ENCODE data around the gene FXR2. TPM values are rescaled to one million over a fixed set of nuclear protein-coding genes. Genes with fewer than 3 reads are reported as not detected.
A peak's percentile ranks its signal among the peaks of the same experiment; 100 is the strongest.

FXR2 gene
- total and polyA plus RNA-seq, 2 donors (not counting 3 experiments of a cell fraction or from before 2014, with no cell fraction given), result 40.1 to 48.9 TPM

DNA sequence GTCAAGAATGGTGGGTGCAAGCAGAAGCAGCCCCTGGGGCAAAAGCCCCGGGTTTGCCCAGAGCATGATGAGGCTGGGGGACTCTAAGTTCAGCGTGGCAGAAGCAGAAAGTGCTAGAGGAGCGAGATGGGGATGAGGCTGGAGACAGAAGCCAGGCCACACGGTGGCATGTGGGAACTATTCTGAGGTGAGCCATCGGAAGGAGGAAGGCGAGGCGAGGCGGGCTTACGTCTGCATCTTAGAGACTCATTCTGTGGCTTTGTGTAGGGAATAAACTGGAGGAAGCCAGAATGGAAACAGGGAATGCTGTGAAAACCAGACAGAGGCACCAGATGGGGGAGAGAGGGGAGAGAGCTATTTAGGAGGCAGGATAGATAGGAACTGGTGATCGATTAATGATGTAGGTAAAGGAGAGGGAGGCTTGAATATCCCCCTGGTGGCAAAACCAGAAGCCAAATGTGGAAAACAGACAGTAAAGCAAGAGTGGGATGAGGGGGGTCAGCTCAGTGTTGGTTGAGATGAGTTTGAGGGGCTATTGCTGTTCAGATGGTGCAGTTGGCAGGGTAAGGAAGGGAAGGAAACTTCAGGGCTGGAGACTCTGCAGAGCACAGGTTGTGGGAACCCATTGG lies 59.3 kb downstream of the FXR2 start:
- H3K36me3 ChIP-seq (ENCODE audit: control insufficient read depth in 2 of 2, extremely low read depth in 1 of 2, insufficient read depth in 2 of 2, low read length in 2 of 2), result no peaks in the 10 kb centered on the region
- no peaks in the 10 kb centered on the region for H3K27me3 ChIP-seq (ENCODE audit: control insufficient read depth in 2 of 2, insufficient read depth in 2 of 2, low read length in 2 of 2)
- BruUV-seq (replicated peaks), result no TSS peak
- intact Hi-C loops (cut with micrococcal nuclease) (no loop called here), dilution Hi-C loops (cut with MboI; ENCODE audit: extremely low pct_ligation_motif_present, low sequenced_read_pairs) (no loop called here)
- no peak for DNase-seq (ENCODE audit: low read depth, low spot score)
- H2AFZ ChIP-seq (ENCODE audit: low read depth, low read length), result no peak overlapping the region
- H4K20me1 ChIP-seq (replicated peaks; ENCODE audit: control insufficient read depth, extremely low read depth, insufficient read depth, low read length), result no peaks in the 10 kb centered on the region
- FAIRE-seq, result no peak
- no peak overlapping the region for H3K27ac ChIP-seq (ENCODE audit: insufficient read depth, low read depth, low read length)
- H3K79me2 ChIP-seq (ENCODE audit: control insufficient read depth, insufficient read depth, low read length), result no peaks in the 10 kb centered on the region
- H3K4me2 ChIP-seq (ENCODE audit: insufficient read depth, low read length), result no peak overlapping the region
- no peaks in the 10 kb centered on the region for H3K9me3 ChIP-seq (replicated peaks; ENCODE audit: control insufficient read depth, insufficient read depth, low read length)
- H3K9me1 ChIP-seq (replicated peaks; ENCODE audit: control insufficient read depth, extremely low read depth, insufficient read depth, low read length), result no peaks in the 10 kb centered on the region
- no peak overlapping the region for H3K4me3 ChIP-seq (replicated peaks in 1 of 3; ENCODE audit: insufficient read depth in 1 of 3, low read depth in 1 of 3, low read length in 3 of 3)
- TF ChIP-seq, protein P1, sequence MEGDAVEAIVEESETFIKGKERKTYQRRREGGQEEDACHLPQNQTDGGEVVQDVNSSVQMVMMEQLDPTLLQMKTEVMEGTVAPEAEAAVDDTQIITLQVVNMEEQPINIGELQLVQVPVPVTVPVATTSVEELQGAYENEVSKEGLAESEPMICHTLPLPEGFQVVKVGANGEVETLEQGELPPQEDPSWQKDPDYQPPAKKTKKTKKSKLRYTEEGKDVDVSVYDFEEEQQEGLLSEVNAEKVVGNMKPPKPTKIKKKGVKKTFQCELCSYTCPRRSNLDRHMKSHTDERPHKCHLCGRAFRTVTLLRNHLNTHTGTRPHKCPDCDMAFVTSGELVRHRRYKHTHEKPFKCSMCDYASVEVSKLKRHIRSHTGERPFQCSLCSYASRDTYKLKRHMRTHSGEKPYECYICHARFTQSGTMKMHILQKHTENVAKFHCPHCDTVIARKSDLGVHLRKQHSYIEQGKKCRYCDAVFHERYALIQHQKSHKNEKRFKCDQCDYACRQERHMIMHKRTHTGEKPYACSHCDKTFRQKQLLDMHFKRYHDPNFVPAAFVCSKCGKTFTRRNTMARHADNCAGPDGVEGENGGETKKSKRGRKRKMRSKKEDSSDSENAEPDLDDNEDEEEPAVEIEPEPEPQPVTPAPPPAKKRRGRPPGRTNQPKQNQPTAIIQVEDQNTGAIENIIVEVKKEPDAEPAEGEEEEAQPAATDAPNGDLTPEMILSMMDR (IDR thresholded peaks at IDR 0.05; ENCODE audit: extremely low read depth in 1 of 2, insufficient read depth in 1 of 2, low read depth in 1 of 2, low read length in 2 of 2), result peak in 1 of 2 donors; percentile 16
- no peak for TF ChIP-seq EZH2 (IDR thresholded peaks at IDR 0.05; ENCODE audit: borderline replicate concordance, low read depth, low read length, severe bottlenecking)
- peaks cover 18% of the 10 kb centered on the region for H3K4me1 ChIP-seq (ENCODE audit: control insufficient read depth, extremely low read depth, insufficient read depth, low read length)
- ChIA-PET CTCF (interaction anchor here (0.8 to 4.7 kb wide), 4 partner anchors 32 to 510 kb away, joined by 3 to 25 read pairs (median 4); no protein-coding TSS in a partner anchor), POLR2A (interaction anchor here (0.6 to 0.7 kb wide), 2 partner anchors 19 to 48 kb away, joined by 3 to 5 read pairs; no protein-coding TSS in a partner anchor)
- H3K9ac ChIP-seq (replicated peaks; ENCODE audit: extremely low read depth, insufficient read depth, low read length), result no peak overlapping the region

DNA sequence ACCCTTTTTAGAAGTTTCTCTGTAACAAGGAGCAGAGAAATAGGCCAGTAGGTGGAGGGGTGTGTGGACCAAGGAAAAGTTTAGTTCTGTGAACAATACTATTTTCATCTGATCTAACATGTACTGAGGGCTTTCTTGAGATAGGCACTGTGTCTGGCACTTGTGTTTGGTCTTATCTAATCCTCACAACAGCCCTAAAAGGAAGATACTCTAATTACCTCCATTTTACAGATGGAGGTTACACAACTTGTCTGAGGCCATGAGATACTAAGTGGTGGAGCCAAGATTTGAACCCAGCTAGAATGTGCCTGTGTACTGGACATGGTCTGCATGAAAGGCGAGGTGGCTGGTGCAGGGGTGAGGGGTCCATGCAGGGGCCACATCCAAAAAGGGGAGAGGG lies 61.3 kb downstream of the FXR2 start:
- H3K27ac ChIP-seq (ENCODE audit: insufficient read depth, low read depth, low read length), result no peak overlapping the region
- no peaks in the 10 kb centered on the region for H3K9me1 ChIP-seq (replicated peaks; ENCODE audit: control insufficient read depth, extremely low read depth, insufficient read depth, low read length)
- no peaks in the 10 kb centered on the region for H3K27me3 ChIP-seq (ENCODE audit: control insufficient read depth in 2 of 2, insufficient read depth in 2 of 2, low read length in 2 of 2)
- TF ChIP-seq GATA2 (IDR thresholded peaks at IDR 0.05; ENCODE audit: insufficient read depth, insufficient read length, low read depth, low read length), result no peak
- TF ChIP-seq, protein P1 (IDR thresholded peaks at IDR 0.05; ENCODE audit: extremely low read depth in 1 of 2, insufficient read depth in 1 of 2, low read depth in 1 of 2, low read length in 2 of 2), result no peak
- TF ChIP-seq POLR2AphosphoS5 (IDR thresholded peaks at IDR 0.05; ENCODE audit: insufficient read depth, low read depth, low read length), result no peak
- TF ChIP-seq, protein P2, sequence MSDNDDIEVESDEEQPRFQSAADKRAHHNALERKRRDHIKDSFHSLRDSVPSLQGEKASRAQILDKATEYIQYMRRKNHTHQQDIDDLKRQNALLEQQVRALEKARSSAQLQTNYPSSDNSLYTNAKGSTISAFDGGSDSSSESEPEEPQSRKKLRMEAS (IDR thresholded peaks at IDR 0.05; ENCODE audit: insufficient read depth, insufficient read length), result no peak
- no peak for TF ChIP-seq FOS (IDR thresholded peaks at IDR 0.05; ENCODE audit: borderline replicate concordance, insufficient read depth, low read length)
- H4K20me1 ChIP-seq (replicated peaks; ENCODE audit: control insufficient read depth, extremely low read depth, insufficient read depth, low read length), result no peaks in the 10 kb centered on the region
- H3K9ac ChIP-seq (replicated peaks; ENCODE audit: extremely low read depth, insufficient read depth, low read length), result no peak overlapping the region
- H3K4me1 ChIP-seq (ENCODE audit: control insufficient read depth, extremely low read depth, insufficient read depth, low read length), result peaks cover 19% of the 10 kb centered on the region
- no peak overlapping the region for H3K4me3 ChIP-seq (replicated peaks in 1 of 3; ENCODE audit: insufficient read depth in 1 of 3, low read depth in 1 of 3, low read length in 3 of 3)
- BruUV-seq (replicated peaks), result no TSS peak
- H3K36me3 ChIP-seq (ENCODE audit: control insufficient read depth in 2 of 2, extremely low read depth in 1 of 2, insufficient read depth in 2 of 2, low read length in 2 of 2), result no peaks in the 10 kb centered on the region
- intact Hi-C loops (cut with micrococcal nuclease) (no loop called here), dilution Hi-C loops (cut with MboI; ENCODE audit: extremely low pct_ligation_motif_present, low sequenced_read_pairs) (no loop called here)
- no peaks in the 10 kb centered on the region for H3K79me2 ChIP-seq (ENCODE audit: control insufficient read depth, insufficient read depth, low read length)
- no peaks in the 10 kb centered on the region for H3K9me3 ChIP-seq (replicated peaks; ENCODE audit: control insufficient read depth, insufficient read depth, low read length)
- no peak for FAIRE-seq
- H2AFZ ChIP-seq (ENCODE audit: low read depth, low read length), result no peak overlapping the region
- no peak for DNase-seq (ENCODE audit: low read depth, low spot score)
- ChIA-PET CTCF (interaction anchor here (4.7 kb wide), 1 partner anchor 39 kb away, joined by 25 read pairs; no protein-coding TSS in a partner anchor), POLR2A (no interaction called here)
- H3K4me2 ChIP-seq (ENCODE audit: insufficient read depth, low read length), result no peak overlapping the region

All from endothelial cell of umbilical vein (primary cell).